ENCODE measurements around the gene VCL.

- TF ChIP-seq POLR2AphosphoS5 (IDR thresholded peaks at IDR 0.05) (no peak), CTCF (IDR thresholded peaks at IDR 0.05) (no peak), POLR2A (IDR thresholded peaks at IDR 0.05) (no peak)
Observed at GRCh38 chr10:74153676-74154075, 155.8 kb downstream of the VCL start.
